ENCODE results near the gene HS6ST3. TPM values are rescaled to one million over a fixed set of nuclear protein-coding genes. Genes with fewer than 3 reads are reported as not detected.

Gene HS6ST3
- total and polyA plus RNA-seq, 10 donors, result 0.03 TPM; not detected in 9

DNA sequence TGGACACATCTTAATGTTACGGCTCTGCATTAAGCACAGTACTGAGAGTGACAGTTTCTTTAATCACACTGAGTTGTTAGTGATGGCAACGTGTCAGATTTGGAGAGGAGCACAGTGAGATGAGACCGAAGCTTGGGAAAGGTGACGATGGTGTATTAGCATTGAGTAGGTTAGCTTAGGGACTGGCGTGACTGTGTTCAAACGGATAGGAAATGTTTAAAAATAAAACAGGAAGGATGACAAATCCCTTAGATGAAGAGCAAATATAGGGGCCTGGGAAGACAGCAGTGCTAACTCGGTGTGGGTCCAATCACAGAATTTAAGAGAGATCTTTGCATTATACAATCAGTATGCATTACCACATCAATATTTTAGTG is 384.3 kb downstream of the HS6ST3 start:
- Histone ChIP-seq H3K4me3 (no peak overlapping the region), H3K4me1 (no peaks in the 10 kb centered on the region), H3K9me3 (peaks cover 0 to 6% (median 0%) of the 10 kb centered on the region in 8 donors), H3K36me3 (no peaks in the 10 kb centered on the region), H3K27me3 (replicated peaks in 1 of 7) (no peaks in the 10 kb centered on the region), H3K27ac (no peak overlapping the region)
- no peak for DNase-seq
- intact Hi-C loops (cut with DNase I; ENCODE audit: low total_unique reads), result no loop called here
- TF ChIP-seq, protein P1, sequence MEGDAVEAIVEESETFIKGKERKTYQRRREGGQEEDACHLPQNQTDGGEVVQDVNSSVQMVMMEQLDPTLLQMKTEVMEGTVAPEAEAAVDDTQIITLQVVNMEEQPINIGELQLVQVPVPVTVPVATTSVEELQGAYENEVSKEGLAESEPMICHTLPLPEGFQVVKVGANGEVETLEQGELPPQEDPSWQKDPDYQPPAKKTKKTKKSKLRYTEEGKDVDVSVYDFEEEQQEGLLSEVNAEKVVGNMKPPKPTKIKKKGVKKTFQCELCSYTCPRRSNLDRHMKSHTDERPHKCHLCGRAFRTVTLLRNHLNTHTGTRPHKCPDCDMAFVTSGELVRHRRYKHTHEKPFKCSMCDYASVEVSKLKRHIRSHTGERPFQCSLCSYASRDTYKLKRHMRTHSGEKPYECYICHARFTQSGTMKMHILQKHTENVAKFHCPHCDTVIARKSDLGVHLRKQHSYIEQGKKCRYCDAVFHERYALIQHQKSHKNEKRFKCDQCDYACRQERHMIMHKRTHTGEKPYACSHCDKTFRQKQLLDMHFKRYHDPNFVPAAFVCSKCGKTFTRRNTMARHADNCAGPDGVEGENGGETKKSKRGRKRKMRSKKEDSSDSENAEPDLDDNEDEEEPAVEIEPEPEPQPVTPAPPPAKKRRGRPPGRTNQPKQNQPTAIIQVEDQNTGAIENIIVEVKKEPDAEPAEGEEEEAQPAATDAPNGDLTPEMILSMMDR (IDR thresholded peaks at IDR 0.05 in 8 of 11, conservative IDR thresholded peaks at IDR 0.05 in 3 of 11), result no peak
- TF ChIP-seq POLR2AphosphoS5 (IDR thresholded peaks at IDR 0.05) (no peak), POLR2A (IDR thresholded peaks at IDR 0.05) (no peak)
- WGBS, 5 donors, result 64 to 78% (median 67%) methylated on average over 7 of the region's 7 CpGs

DNA sequence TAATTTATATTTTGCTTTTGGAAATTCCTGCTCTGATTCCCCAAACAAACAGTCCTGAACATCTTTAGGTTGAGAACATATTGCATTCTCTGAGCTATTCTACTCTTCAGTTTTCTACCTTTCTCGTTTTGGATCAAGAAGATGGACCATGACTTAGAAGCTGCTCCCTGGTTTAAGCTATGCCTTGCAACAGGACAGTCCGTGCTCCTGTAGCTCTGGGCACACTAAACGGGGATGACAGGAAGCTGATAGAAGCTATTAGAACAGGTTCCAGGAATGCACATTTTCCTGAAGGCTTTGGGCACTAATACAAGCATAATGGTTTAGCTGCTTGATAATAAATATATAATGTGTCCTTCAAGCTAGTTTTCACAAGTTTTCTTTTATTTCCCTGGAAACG is 385.2 kb downstream of the HS6ST3 start:
- no peaks in the 10 kb centered on the region for H3K27me3 ChIP-seq (replicated peaks in 1 of 7)
- H3K4me1 ChIP-seq, result no peaks in the 10 kb centered on the region
- TF ChIP-seq, protein P1 (IDR thresholded peaks at IDR 0.05 in 8 of 11, conservative IDR thresholded peaks at IDR 0.05 in 3 of 11), result no peak
- TF ChIP-seq POLR2AphosphoS5 (IDR thresholded peaks at IDR 0.05) (no peak), POLR2A (IDR thresholded peaks at IDR 0.05) (no peak)
- peaks cover 0 to 6% (median 0%) of the 10 kb centered on the region in 8 donors for H3K9me3 ChIP-seq
- no peak for DNase-seq
- H3K27ac ChIP-seq, result no peak overlapping the region
- H3K36me3 ChIP-seq, result no peaks in the 10 kb centered on the region
- WGBS, 5 donors, result 52 to 71% (median 60%) methylated on average over 4 of the region's 4 CpGs
- no peak overlapping the region for H3K4me3 ChIP-seq
- intact Hi-C loops (cut with DNase I; ENCODE audit: low total_unique reads), result no loop called here

DNA sequence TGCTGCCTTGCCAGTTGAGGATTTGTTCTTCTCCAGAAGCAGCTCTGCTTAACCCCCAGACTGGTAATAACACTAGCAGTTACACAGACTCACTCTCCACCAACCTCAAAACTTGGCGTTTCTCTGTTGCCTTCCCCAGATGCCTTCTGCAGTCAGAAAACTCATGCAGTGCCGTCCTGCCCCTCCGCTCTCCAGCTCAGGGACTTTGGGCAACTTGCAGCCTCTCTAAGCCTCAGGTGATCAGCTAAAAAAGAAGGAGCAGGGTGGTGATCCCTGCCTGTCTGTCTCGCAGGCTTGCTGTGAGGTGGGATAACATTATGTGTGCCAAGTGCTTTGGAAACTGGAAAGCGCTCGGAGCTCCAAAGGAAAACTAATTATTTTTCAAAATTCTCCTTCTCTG is 391.6 kb downstream of the HS6ST3 start:
- TF ChIP-seq POLR2A (IDR thresholded peaks at IDR 0.05) (no peak), POLR2AphosphoS5 (IDR thresholded peaks at IDR 0.05) (no peak)
- TF ChIP-seq, protein P1 (IDR thresholded peaks at IDR 0.05 in 8 of 11, conservative IDR thresholded peaks at IDR 0.05 in 3 of 11), result no peak
- H3K9me3 ChIP-seq, result peaks cover 0 to 11% (median 6%) of the 10 kb centered on the region in 8 donors
- DNase-seq, result no peak
- intact Hi-C loops (cut with DNase I; ENCODE audit: low total_unique reads), result no loop called here
- H3K27ac ChIP-seq, result no peak overlapping the region
- 75 to 84% (median 77%) methylated on average over 6 of the region's 6 CpGs for WGBS, 5 donors
- no peaks in the 10 kb centered on the region for H3K4me1 ChIP-seq
- no peak overlapping the region for H3K4me3 ChIP-seq
- no peaks in the 10 kb centered on the region for H3K36me3 ChIP-seq
- H3K27me3 ChIP-seq (replicated peaks in 1 of 7), result no peaks in the 10 kb centered on the region

DNA sequence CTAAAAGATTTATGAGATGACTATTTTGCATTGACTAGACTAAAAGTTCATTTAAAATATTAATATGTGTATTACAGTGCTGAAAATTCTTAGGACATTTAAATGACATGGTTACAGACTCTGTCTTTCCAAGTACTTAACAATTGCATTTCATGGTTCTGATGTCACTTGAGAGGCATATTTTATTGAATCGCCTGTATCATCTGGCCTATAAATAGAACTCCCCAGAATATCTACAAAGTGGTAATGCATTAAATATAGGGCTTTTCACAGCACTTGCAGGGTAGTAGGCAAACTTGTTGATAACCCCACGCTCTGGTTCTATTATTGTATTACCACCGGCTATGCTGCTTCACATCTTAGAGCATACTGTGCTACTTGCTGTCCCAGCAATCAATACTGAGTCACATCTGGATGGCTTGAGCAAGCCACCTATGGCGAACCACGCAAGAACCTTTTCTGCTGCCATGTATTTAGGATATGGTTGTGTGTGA is 400.6 kb downstream of the HS6ST3 start:
- Histone ChIP-seq H3K27me3 (replicated peaks in 1 of 7) (no peaks in the 10 kb centered on the region), H3K36me3 (no peaks in the 10 kb centered on the region), H3K4me1 (no peaks in the 10 kb centered on the region), H3K9me3 (peaks cover 0 to 17% (median 3%) of the 10 kb centered on the region in 8 donors), H3K4me3 (no peak overlapping the region), H3K27ac (no peak overlapping the region)
- TF ChIP-seq POLR2A (IDR thresholded peaks at IDR 0.05) (no peak), POLR2AphosphoS5 (IDR thresholded peaks at IDR 0.05) (no peak)
- TF ChIP-seq, protein P1 (IDR thresholded peaks at IDR 0.05 in 8 of 11, conservative IDR thresholded peaks at IDR 0.05 in 3 of 11), result no peak
- DNase-seq, result no peak
- 85 to 97% (median 89%) methylated on average over 5 of the region's 5 CpGs for WGBS, 5 donors
- intact Hi-C loops (cut with DNase I; ENCODE audit: low total_unique reads), result no loop called here

Measured in spleen (tissue), 11 donors.